Measurements from ENCODE around the gene PSMD13.
"Not testable (repeated sequence)": the region's sequence is repeated elsewhere in the genome, so short reads cannot be mapped to it uniquely, and the experiment has no call there.

Gene PSMD13

GRCh38 chr11:279040-279965 lies 42.5 kb downstream of the PSMD13 start:
- DNase-seq = no peak

- no peak for DNase-seq
Observed at GRCh38 chr11:279966-280705, 43.4 kb downstream of the PSMD13 start.

GRCh38 chr11:280706-281485 lies 44.1 kb downstream of the PSMD13 start:
- DNase-seq = no peak

- DNase-seq = no peak
Observed at GRCh38 chr11:281486-282161, 44.8 kb downstream of the PSMD13 start.

- no peak for DNase-seq
Observed at GRCh38 chr11:282171-282570, 45.4 kb downstream of the PSMD13 start.

GRCh38 chr11:282630-283360 lies 46.0 kb downstream of the PSMD13 start:
- no peak for DNase-seq

- no peak for DNase-seq
Observed at GRCh38 chr11:283405-284104, 46.8 kb downstream of the PSMD13 start.

GRCh38 chr11:284105-285020 lies 47.6 kb downstream of the PSMD13 start:
- DNase-seq = no peak

- no peak for DNase-seq
Observed at GRCh38 chr11:285021-285893, 48.5 kb downstream of the PSMD13 start.

GRCh38 chr11:285894-286220 lies 49.1 kb downstream of the PSMD13 start:
- no peak for DNase-seq

- DNase-seq = not testable (repeated sequence)
Observed at GRCh38 chr11:286977-287820, 50.4 kb downstream of the PSMD13 start.

- no peak for DNase-seq
Observed at GRCh38 chr11:287821-288477, 51.2 kb downstream of the PSMD13 start.

GRCh38 chr11:288478-289397 lies 52.0 kb downstream of the PSMD13 start, which contains the start of gene PGGHG:
PGGHG (plus strand) TSS chr11:289126; CDS start chr11:289817, 691 bp downstream.
- peak; percentile 29 for DNase-seq

GRCh38 chr11:289398-289711 lies 52.6 kb downstream of the PSMD13 start:
- no peak for DNase-seq

- DNase-seq = no peak
Observed at GRCh38 chr11:289712-290620, 53.2 kb downstream of the PSMD13 start.

Measured in NCI-H1105 treated with DMSO at 0.1 percent for 48 hours (cell line).